ENCODE results near the gene KRT2. TPM values are rescaled to one million over a fixed set of nuclear protein-coding genes. Genes with fewer than 3 reads are reported as not detected.

The KRT2 gene
- total RNA-seq, 1 experiment from 2014 or later = 2.4 TPM

GRCh38 chr12:52611080-52611468 lies 40.9 kb downstream of the KRT2 start:
- in situ Hi-C loops (cut with HindIII; ENCODE audit: low pct_unique_long_range_greater_than_20kb, low sequenced_read_pairs) = no loop called here
- DNase-seq (ENCODE audit: low read depth) = no peak

- in situ Hi-C loops (cut with HindIII; ENCODE audit: low pct_unique_long_range_greater_than_20kb, low sequenced_read_pairs) = no loop called here
These were observed 43.0 kb downstream of the KRT2 start for GRCh38 chr12:52608826-52609630.

GRCh38 chr12:52608161-52608560 lies 43.9 kb downstream of the KRT2 start:
- DNase-seq (ENCODE audit: low read depth) = no peak
- in situ Hi-C loops (cut with HindIII; ENCODE audit: low pct_unique_long_range_greater_than_20kb, low sequenced_read_pairs) = no loop called here

More at GRCh38 chr12:52608826-52609630, 43.0 kb downstream of the KRT2 start:
- DNase-seq (ENCODE audit: low read depth) = no peak

- in situ Hi-C loops (cut with HindIII; ENCODE audit: low pct_unique_long_range_greater_than_20kb, low sequenced_read_pairs) = no loop called here
- no peak for DNase-seq (ENCODE audit: low read depth)
These were observed 44.7 kb downstream of the KRT2 start for GRCh38 chr12:52607314-52607713.

GRCh38 chr12:52606581-52607218 lies 45.3 kb downstream of the KRT2 start:
- DNase-seq (ENCODE audit: low read depth) = no peak
- in situ Hi-C loops (cut with HindIII; ENCODE audit: low pct_unique_long_range_greater_than_20kb, low sequenced_read_pairs) = no loop called here

GRCh38 chr12:52606096-52606495 lies 45.9 kb downstream of the KRT2 start:
- DNase-seq (ENCODE audit: low read depth) = no peak
- in situ Hi-C loops (cut with HindIII; ENCODE audit: low pct_unique_long_range_greater_than_20kb, low sequenced_read_pairs) = no loop called here

GRCh38 chr12:52605542-52605941 lies 46.5 kb downstream of the KRT2 start:
- in situ Hi-C loops (cut with HindIII; ENCODE audit: low pct_unique_long_range_greater_than_20kb, low sequenced_read_pairs) = no loop called here

GRCh38 chr12:52604859-52605258 lies 47.2 kb downstream of the KRT2 start:
- in situ Hi-C loops (cut with HindIII; ENCODE audit: low pct_unique_long_range_greater_than_20kb, low sequenced_read_pairs) = no loop called here
- DNase-seq (ENCODE audit: low read depth) = peak; percentile 20

More at GRCh38 chr12:52605542-52605941, 46.5 kb downstream of the KRT2 start:
- no peak for DNase-seq (ENCODE audit: low read depth)

- in situ Hi-C loops (cut with HindIII; ENCODE audit: low pct_unique_long_range_greater_than_20kb, low sequenced_read_pairs) = no loop called here
- no peak for DNase-seq (ENCODE audit: low read depth)
These were observed 48.7 kb downstream of the KRT2 start for GRCh38 chr12:52603314-52603713.

- in situ Hi-C loops (cut with HindIII; ENCODE audit: low pct_unique_long_range_greater_than_20kb, low sequenced_read_pairs) = no loop called here
- no peak for DNase-seq (ENCODE audit: low read depth)
These were observed 49.5 kb downstream of the KRT2 start for GRCh38 chr12:52602552-52602951.

- DNase-seq (ENCODE audit: low read depth) = no peak
- in situ Hi-C loops (cut with HindIII; ENCODE audit: low pct_unique_long_range_greater_than_20kb, low sequenced_read_pairs) = no loop called here
These were observed 50.3 kb downstream of the KRT2 start for GRCh38 chr12:52601671-52602070.

GRCh38 chr12:52600941-52601481 lies 51.0 kb downstream of the KRT2 start, which contains the start of gene KRT72:
Gene KRT72, minus strand, starts transcription at chr12:52601463. Its CDS starts 11 bp downstream, at chr12:52601452.
- no peak for DNase-seq (ENCODE audit: low read depth)
- in situ Hi-C loops (cut with HindIII; ENCODE audit: low pct_unique_long_range_greater_than_20kb, low sequenced_read_pairs) = no loop called here

GRCh38 chr12:52600475-52600874 lies 51.5 kb downstream of the KRT2 start:
- in situ Hi-C loops (cut with HindIII; ENCODE audit: low pct_unique_long_range_greater_than_20kb, low sequenced_read_pairs) = no loop called here
- no peak for DNase-seq (ENCODE audit: low read depth)

- in situ Hi-C loops (cut with HindIII; ENCODE audit: low pct_unique_long_range_greater_than_20kb, low sequenced_read_pairs) = no loop called here
- DNase-seq (ENCODE audit: low read depth) = no peak
These were observed 51.9 kb downstream of the KRT2 start for GRCh38 chr12:52600071-52600470.

GRCh38 chr12:52598966-52599365 lies 53.0 kb downstream of the KRT2 start:
- in situ Hi-C loops (cut with HindIII; ENCODE audit: low pct_unique_long_range_greater_than_20kb, low sequenced_read_pairs) = no loop called here
- no peak for DNase-seq (ENCODE audit: low read depth)

Other genes starting within 250 kb of the KRT2 start
- not detected in 2 replicates for gene KRT82, start 245.9 kb downstream of the KRT2 start, total RNA-seq (2014; rRNA removed; shearing (Covaris generic); ENCODE audit: low replicate concordance)
- not detected in 2 replicates for gene KRT75, start 217.8 kb downstream of the KRT2 start, total RNA-seq (2014; rRNA removed; shearing (Covaris generic); ENCODE audit: low replicate concordance)
- not detected in 2 replicates for gene KRT6B, start 200.1 kb downstream of the KRT2 start, total RNA-seq (2014; rRNA removed; shearing (Covaris generic); ENCODE audit: low replicate concordance)
- gene KRT6C, start 178.4 kb downstream of the KRT2 start, total RNA-seq (2014; rRNA removed; shearing (Covaris generic); ENCODE audit: low replicate concordance) = not detected in 2 replicates
- not detected in 2 replicates for gene KRT6A, start 159.0 kb downstream of the KRT2 start, total RNA-seq (2014; rRNA removed; shearing (Covaris generic); ENCODE audit: low replicate concordance)
- not detected in 2 replicates for gene KRT5, start 131.8 kb downstream of the KRT2 start, total RNA-seq (2014; rRNA removed; shearing (Covaris generic); ENCODE audit: low replicate concordance)
- not detected in 2 replicates for gene KRT71, start 99.1 kb downstream of the KRT2 start, total RNA-seq (2014; rRNA removed; shearing (Covaris generic); ENCODE audit: low replicate concordance)
- not detected in 2 replicates for gene KRT74, start 78.4 kb downstream of the KRT2 start, total RNA-seq (2014; rRNA removed; shearing (Covaris generic); ENCODE audit: low replicate concordance)
- not detected in 2 replicates for gene KRT72, start 50.7 kb downstream of the KRT2 start, total RNA-seq (2014; rRNA removed; shearing (Covaris generic); ENCODE audit: low replicate concordance)
- gene KRT73, start 33.7 kb downstream of the KRT2 start, total RNA-seq (2014; rRNA removed; shearing (Covaris generic); ENCODE audit: low replicate concordance) = 0.51 TPM in 1 of 2 replicates, not detected in the other
- not detected in 2 replicates for gene KRT1, start 28.2 kb upstream of the KRT2 start, total RNA-seq (2014; rRNA removed; shearing (Covaris generic); ENCODE audit: low replicate concordance)
- not detected in 2 replicates for gene KRT77, start 51.3 kb upstream of the KRT2 start, total RNA-seq (2014; rRNA removed; shearing (Covaris generic); ENCODE audit: low replicate concordance)
- gene KRT76, start 125.1 kb upstream of the KRT2 start, total RNA-seq (2014; rRNA removed; shearing (Covaris generic); ENCODE audit: low replicate concordance) = not detected in 2 replicates
- not detected in 2 replicates for gene KRT3, start 143.9 kb upstream of the KRT2 start, total RNA-seq (2014; rRNA removed; shearing (Covaris generic); ENCODE audit: low replicate concordance)
- gene KRT4, start 161.9 kb upstream of the KRT2 start, total RNA-seq (2014; rRNA removed; shearing (Covaris generic); ENCODE audit: low replicate concordance) = 2.0 and 2.5 TPM in 2 replicates
- gene KRT79, start 182.1 kb upstream of the KRT2 start, total RNA-seq (2014; rRNA removed; shearing (Covaris generic); ENCODE audit: low replicate concordance) = not detected in 2 replicates
- gene KRT78, start 196.8 kb upstream of the KRT2 start, total RNA-seq (2014; rRNA removed; shearing (Covaris generic); ENCODE audit: low replicate concordance) = not detected in 2 replicates